Retinal pigment epithelial cell (primary cell): Measurements from ENCODE around the gene HOXA2.

Experiments
- DNase-seq: peaks from one replicate; pipeline ENCODE4 v3.0.0-alpha.2; 2010; ENCODE audit warnings: low read depth
- H3K4me3 ChIP-seq: 2 replicates; pipeline ENCODE4 v1.5.1; 2011; ENCODE audit warnings: mild to moderate bottlenecking, low read length, control low read depth, moderate library complexity
- TF ChIP-seq, protein P1 (sequence below): conservative IDR thresholded peaks from 2 replicates; pipeline ENCODE4 v1.5.1; 2011; ENCODE audit warnings: low read depth, low read length, control low read depth, inconsistent platforms

HOXA2 gene

DNA sequence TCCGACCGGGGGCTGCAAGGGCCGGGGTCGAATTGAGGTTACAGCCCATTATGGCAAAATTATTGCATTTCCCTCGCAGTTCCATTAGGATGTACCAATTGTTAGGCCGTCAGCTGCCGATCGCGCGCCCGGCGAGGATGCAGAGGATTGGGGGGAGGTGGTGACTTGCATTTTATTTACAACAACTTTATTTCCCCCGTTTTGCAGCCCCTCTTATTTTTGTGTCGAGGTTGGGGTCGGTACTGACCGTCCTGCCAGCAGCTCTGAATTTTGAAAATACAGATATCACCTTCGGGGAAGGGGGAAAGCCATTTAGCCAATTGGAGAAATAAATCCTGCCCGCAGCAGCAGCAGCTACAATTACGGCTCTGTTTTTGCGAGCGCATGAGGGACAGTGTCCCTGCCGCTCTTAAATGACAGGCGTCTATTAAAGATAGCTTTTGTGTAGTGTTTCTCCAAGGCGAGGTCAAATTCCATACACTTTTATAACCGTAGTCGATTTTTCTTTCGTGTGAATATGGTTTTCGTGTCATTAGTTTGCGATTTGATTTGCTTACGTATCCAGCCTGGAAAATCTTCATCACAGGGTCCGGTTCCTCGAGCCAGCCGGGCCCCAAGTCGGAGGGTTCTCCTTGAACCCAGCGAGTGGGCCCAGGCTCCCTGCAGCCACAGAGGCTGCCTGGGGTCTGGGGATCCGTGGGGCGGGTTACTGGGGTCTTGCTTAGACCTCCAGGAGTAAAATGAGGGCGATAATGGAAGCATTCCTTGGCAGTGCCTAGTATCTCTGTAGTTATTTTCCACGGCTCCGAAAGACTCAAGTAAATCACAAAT, 41.7 kb upstream of the HOXA2 start:
- no peak overlapping the region for H3K4me3 ChIP-seq
- DNase-seq: no peak
- TF ChIP-seq, protein P1, sequence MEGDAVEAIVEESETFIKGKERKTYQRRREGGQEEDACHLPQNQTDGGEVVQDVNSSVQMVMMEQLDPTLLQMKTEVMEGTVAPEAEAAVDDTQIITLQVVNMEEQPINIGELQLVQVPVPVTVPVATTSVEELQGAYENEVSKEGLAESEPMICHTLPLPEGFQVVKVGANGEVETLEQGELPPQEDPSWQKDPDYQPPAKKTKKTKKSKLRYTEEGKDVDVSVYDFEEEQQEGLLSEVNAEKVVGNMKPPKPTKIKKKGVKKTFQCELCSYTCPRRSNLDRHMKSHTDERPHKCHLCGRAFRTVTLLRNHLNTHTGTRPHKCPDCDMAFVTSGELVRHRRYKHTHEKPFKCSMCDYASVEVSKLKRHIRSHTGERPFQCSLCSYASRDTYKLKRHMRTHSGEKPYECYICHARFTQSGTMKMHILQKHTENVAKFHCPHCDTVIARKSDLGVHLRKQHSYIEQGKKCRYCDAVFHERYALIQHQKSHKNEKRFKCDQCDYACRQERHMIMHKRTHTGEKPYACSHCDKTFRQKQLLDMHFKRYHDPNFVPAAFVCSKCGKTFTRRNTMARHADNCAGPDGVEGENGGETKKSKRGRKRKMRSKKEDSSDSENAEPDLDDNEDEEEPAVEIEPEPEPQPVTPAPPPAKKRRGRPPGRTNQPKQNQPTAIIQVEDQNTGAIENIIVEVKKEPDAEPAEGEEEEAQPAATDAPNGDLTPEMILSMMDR: peak; percentile 44

DNA sequence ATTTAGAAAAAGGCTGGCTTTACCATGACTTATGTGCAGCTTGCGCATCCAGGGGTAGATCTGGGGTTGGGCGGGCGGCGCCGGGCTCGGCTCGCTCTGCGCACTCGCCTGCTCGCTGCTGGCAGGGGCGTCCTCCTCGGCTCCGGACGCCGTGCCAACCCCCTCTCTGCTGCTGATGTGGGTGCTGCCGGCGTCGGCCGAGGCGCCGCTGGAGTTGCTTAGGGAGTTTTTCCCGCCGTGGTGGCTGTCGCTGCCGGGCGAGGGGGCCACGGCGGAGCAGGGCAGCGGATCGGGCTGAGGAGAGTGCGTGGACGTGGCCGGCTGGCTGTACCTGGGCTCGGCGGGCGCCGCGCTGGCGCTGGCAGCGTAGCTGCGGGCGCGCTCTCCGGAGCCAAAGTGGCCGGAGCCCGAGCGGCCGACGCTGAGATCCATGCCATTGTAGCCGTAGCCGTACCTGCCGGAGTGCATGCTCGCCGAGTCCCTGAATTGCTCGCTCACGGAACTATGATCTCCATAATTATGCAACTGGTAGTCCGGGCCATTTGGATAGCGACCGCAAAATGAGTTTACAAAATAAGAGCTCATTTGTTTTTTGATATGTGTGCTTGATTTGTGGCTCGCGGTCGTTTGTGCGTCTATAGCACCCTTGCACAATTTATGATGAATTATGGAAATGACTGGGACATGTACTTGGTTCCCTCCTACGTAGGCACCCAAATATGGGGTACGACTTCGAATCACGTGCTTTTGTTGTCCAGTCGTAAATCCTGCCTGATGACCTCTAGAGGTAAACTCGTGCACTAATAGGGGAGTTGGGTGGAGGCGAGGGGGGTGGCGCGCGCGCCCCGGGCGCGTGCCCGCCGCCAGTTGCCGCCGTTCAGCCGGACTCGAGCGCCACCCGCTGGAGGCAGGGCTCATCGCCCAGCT, 40.8 kb upstream of the HOXA2 start, which contains the start of gene HOXA5:
Gene HOXA5 (minus strand): TSS at position 659 of the 927 bp plus-strand sequence. CDS start 74 bp downstream, at position 585.
- no peak for DNase-seq
- no peak within 1 kb of the TSS for H3K4me3 ChIP-seq
- TF ChIP-seq, protein P1: no peak

DNA sequence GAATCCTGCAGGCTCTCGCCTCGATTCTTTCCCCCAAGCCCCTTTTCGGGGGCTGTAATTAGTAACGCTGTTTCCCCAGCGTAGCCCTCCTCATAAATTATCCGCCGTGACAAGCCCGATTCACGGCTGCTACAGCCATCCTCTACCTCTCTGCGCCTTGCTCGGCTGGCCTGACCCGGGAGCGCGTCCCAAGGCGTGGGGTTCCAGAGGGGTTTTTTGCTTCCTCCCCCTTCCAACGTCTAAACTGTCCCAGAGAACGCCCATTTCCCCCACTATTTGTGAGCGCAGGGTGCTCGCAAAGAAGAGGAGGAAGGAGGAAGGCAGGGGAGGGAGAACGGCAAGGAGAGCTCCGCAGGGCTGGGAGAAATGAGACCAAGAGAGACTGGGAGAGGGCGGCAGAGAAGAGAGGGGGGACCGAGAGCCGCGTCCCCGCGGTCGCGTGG, 40.1 kb upstream of the HOXA2 start:
- TF ChIP-seq, protein P1: no peak
- no peak overlapping the region for H3K4me3 ChIP-seq
- DNase-seq: no peak

DNA sequence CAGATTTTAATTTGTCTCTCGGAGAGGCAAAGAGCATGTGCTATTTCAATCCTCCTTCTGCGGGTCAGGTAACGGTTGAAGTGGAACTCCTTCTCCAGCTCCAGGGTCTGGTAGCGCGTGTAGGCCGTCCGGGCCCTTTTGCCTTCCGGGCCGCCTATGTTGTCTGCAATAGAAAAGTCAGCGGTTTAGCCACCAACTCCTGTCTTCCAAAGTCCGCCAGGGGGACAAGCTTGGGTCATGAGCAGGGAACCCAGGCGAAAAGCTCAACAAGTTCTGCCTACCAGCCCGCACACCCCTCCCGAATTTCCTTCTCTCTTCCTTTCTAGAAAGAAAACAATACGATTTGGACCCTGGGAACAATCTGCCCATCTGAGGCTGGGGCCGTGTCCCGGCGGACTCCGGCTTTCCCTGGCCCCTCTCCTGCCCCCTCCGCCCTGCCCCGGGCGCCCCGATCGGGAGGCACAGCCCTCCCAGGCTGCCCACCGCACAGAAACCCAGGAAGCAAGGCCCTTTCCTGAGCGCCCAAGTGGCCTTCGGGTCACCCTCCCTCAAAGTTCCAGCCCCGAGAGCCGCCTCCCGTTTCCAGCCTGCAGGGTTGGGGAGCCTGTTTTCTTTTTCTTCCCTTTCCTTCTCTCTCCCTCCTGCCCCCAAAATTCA, 39.6 kb upstream of the HOXA2 start:
- TF ChIP-seq, protein P1: no peak
- DNase-seq: no peak

DNA sequence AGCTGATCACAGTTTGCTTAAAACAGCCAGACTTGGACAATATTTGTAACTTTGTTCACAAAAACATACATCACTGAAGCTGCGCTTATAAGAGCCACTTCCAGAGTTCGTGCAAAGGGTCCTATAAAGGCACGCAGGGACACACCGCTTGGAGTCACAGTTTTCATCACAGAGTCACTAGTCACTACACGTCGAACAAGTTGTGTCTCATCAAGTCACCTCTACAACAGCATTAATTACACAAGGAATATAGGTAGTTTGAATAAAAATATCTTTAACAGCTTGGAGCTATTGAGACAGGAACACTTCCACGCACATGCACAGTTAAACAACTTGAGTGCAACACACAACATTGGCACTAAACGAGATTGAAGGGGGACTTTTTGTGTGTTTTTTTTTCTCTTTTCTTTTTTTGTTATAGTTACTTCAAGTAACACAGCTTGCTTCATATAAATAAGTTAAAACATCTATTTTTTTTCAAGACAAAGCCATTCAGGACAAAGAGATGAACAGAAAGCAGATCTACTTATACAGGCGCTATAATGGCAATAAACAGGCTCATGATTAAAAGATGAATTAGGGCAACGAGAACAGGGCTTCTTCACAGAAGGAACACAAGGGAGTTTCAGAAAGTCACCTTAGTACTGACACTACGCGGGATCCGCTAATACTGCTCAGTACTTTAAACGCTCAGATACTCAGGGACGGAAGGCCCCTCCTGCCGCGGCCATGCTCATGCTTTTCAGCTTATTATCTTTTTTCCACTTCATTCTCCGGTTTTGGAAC, 38.8 kb upstream of the HOXA2 start:
- H3K4me3 ChIP-seq: no peak overlapping the region
- no peak for DNase-seq
- TF ChIP-seq, protein P1: no peak

More for the DNA sequence above, 39.6 kb upstream of the HOXA2 start:
- no peak overlapping the region for H3K4me3 ChIP-seq
